ENCODE measurements around the gene PALM3.
"Not testable (repeated sequence)": the region's sequence is repeated elsewhere in the genome, so short reads cannot be mapped to it uniquely, and the experiment has no call there.

The PALM3 gene

DNA sequence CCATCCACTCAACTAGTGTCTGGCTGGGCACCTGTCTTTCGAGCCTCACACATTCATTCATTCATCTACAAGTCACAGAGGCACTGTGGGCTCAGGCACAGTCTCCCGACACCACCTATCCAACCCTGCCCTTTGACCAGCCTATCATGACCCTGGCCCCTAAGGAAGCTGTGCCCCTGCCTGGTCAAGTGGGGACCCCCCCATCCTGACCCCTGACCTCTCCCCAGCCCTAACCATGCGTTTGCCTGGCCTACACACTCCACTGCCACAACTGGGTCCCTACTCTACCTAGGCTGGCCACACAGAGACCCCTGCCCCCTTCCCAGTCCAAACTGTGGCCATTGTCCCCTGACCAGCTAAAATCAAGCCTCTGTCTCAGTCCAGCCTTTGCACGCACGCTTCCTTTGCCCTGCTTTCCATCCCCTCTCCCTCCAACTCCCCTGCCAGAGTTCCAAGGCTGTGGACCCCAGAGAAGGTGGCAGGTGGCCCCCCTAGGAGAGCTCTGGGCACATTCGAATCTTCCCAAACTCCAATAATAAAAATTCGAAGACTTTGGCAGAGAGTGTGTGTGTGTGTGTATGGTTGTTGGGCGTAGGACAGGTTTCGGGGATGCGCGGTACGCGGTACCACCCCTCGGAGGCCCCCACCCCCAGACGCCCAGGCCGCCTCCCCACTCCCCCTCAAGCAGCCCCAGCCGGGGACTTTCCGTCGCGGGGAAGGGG is 30.7 kb downstream of the PALM3 start:
- DNase-seq (ENCODE audit: low spot score): no peak

- DNase-seq (ENCODE audit: low spot score): no peak
Observed at GRCh38 chr19:14028901-14029300, 33.0 kb downstream of the PALM3 start.

GRCh38 chr19:14027856-14028450 is 33.9 kb downstream of the PALM3 start, which contains the start of gene RLN3:
Gene RLN3 (plus strand): TSS chr19:14028148. CDS start chr19:14028205, 57 bp downstream.
- DNase-seq (ENCODE audit: low spot score): no peak

DNA sequence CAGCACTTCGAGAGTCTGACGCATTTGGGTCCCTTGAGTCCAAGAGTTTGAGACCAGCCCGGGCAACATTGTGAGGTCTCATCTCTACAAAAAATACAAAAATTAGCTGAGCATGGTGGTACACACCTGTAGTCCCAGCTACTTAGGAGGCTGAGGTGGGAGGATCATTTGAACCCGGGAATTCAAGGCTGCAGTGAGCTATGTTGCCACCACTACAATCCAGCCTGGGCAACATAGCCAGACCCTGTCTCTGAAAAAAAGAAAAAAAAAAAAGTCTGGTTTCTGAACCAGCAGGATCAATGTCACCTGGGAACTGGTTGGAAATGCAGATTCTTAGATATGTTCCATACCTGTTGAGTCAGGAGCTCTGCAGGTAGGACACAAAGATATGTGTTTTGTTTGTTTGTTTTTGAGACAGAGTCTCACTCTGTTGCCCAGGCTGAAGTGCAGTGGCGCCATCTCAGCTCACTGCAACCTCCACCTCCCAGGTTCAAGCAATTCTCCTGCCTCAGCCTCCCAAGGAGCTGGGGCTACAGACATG is 35.2 kb downstream of the PALM3 start:
- not testable (repeated sequence) for DNase-seq (ENCODE audit: low spot score)

DNA sequence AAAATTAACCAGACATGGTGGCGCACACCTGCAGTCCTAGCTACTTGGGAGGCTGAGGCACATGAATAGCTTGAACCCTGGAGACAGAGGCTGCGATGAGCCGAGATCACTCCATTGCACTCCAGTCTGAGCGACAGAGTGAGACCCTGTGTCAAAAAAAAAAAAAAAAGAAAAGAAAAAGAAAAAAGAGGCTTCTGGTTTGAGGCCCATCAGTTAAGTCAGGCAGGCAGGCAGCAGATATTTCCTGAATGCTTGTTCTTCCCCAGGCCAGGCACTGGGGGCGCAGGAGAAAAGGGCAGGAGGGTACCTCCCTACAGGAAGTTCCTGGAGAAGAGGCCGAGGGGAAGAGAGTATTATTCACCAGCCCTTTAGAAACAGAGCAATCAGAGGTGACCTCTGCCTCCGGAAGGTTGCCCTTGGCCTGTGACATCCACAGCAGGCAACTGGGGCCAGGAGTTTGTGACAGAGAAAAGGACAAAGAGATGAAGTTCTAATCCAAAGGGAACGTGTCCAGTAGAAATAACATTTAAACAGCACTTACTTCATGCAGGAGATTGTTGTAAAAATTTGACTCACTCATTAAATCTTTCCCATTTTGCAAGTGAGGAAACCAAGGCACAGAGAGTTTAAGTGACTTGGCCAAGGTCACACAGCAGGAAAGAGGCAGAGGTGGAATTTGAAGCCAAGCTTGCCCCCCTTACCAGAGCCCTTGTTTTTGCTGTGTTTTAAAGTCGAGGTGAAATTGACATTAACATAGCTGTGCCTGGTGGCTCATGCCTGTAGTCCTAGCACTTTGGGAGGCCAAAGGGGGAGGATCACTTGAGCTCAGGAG is 38.3 kb downstream of the PALM3 start:
- no peak for DNase-seq (ENCODE audit: low spot score)

DNA sequence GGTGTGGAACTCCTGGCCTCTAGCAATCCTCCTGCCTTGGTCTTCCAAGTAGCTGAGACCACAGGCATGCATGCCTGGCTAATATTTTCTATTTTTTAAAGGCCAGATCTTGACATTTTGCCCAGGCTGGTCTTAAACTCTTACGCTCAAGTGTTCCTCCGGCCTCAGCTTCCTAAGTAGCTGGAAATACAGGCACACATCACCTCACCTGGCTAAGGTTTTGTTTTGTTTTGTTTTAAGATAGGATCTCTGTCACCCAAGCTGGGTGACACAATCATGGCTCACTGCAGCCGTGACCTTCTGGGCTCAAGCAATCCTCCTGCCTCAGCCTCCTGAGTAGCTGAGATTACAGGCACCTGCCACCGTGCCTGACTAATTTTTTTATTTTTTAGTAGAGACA is 39.4 kb downstream of the PALM3 start:
- no peak for DNase-seq (ENCODE audit: low spot score)

- DNase-seq (ENCODE audit: low spot score): no peak
Observed at GRCh38 chr19:14021474-14021873, 40.4 kb downstream of the PALM3 start.

GRCh38 chr19:14019739-14020138 is 42.1 kb downstream of the PALM3 start:
- not testable (repeated sequence) for DNase-seq (ENCODE audit: low spot score)

DNA sequence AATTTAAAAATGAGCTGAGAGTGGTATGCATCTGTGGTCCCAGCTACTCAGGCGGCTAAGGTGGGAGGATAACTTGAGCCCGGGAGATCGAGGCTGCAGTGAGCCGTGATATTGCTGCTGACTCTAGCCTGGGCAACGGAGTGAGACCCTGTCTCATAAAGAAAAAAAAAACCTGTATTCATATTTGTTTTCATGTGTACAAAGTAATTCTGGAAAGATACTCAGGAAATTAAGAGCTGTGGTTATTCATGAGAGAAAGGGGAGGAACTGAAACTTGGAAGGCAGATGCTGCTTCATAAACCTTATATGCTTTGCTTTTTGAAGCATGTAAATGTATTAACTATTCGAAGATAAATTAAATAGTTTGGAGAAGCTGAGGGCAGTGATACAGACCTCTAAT is 42.8 kb downstream of the PALM3 start:
- DNase-seq (ENCODE audit: low spot score): no peak

DNA sequence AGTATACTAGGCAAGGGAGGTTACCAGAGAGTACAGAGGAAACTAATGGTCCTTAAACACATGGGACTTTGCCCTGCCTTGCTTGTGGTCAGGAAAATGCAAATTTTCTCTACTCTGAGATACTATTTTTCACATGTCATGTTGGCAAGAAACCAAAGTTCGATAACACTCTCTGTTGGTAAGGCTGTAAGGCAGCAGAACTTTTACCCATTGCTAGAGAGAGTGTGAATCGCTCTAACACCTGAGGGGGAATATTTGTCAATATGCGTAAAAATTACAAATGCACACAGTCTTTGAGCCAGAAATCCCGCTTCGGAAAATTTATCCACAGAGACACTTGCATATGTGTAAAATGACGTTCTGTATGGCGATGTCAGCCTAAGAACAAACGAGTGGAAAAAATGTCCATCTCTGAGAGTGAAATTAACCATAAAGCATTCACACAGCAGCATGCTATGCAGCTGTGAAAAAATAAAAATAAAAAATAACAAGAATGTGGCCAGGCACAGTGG is 46.3 kb downstream of the PALM3 start:
- DNase-seq (ENCODE audit: low spot score): no peak

- no peak for DNase-seq (ENCODE audit: low spot score)
Observed at GRCh38 chr19:14012378-14012915, 49.4 kb downstream of the PALM3 start.

GRCh38 chr19:14006766-14007562 is 54.9 kb downstream of the PALM3 start:
- DNase-seq (ENCODE audit: low spot score): no peak

DNA sequence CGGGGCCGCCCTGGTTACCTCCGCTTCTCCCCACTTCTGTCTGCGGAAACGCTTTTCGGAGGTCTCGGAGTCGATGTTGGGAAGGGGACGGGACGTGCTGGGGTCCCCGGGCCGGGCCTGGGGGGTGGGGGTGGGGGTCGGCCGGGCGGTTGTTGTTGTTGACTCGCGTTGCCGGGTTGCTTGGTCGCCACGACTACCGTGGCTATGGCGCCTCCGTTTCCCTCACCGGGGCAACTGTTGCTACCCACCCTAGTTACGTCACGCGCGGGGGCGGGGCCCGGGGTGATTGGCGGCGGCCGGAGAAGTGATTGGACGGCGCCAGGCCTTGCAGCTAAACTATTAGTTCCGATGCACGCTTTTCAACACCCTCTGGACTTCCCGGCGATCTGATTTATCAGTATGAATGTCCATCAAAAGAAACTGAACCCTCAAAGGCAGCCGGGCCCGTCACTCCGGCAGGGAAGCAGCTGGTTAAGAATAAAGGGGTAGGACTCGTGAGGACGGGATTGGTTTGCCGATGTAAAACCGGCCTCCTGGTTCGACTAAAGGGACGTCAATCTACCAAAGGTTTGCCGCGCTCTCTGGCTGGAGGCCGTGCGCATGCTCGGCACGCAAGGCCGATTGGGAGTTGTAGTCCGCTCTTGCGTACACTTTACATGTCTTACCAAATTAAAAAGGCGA is 55.7 kb downstream of the PALM3 start, which contains the start of gene RFX1:
TSS of gene RFX1 (minus strand) at position 236 of the 681 bp plus-strand sequence. CDS start 12,477 bp downstream, outside the sequence.
- peak; percentile 93 for DNase-seq (ENCODE audit: low spot score)

GRCh38 chr19:14005349-14006084 is 56.4 kb downstream of the PALM3 start:
- DNase-seq (ENCODE audit: low spot score): peak; percentile 89

DNA sequence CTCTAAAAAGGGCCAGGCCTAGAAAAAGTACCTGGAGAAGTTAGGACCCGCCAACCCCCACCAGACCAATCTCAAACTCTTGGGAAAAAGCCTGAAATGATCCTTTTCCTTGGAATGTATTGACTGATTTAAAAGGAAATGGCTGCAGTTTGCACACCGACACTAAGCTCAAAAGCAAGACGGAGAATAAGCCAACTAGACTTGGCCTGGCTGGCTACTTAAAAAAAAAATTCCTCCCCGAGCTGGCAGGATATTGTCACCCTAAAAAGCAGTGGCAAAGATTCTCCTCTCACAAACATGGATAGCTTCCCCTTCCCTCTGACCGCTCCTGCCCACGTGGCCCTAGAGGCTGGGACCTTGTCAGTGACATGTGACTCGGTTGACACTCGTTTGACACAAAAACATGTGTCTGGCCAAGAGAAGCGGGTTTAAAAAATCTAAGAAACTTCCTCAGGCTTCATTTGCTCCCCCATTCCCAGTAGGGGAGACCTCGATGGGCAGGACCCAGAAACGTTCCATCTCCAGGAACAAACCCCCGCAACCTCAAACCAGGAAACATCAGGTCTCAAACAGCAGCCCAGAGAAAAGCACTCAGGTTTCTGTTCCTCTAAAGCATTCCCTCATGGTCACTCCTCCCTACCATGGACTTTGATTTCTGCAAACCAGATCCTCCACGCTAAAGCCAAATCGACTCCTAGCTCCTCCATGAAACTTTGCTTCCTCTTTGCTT is 57.1 kb downstream of the PALM3 start:
- DNase-seq (ENCODE audit: low spot score): no peak

Measured in germinal center (tissue), 1 donor.